ENCODE results near the gene LCP2.

DNA sequence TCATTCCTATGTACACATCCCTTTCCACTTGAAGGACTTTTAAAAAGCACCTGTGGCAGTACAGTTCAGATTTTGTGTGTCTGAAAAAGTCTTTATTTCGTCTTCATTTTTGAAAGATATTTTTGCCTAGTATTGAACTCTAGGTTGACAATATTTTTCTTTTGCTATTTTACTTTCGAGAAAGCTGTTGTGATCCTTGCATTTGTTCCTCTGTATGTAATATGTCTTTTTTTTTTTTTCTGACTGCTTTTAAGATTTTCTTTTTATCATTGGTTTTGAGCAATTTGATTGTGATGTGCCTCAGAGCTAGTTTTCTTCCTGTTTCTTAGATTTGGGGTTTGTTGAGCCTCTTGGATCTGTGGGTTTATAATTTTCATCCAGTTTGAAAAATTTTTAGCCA, 13.3 kb downstream of the LCP2 start:
- TF ChIP-seq POLR2A (IDR thresholded peaks at IDR 0.05), result no peak
- TF ChIP-seq, protein P1, sequence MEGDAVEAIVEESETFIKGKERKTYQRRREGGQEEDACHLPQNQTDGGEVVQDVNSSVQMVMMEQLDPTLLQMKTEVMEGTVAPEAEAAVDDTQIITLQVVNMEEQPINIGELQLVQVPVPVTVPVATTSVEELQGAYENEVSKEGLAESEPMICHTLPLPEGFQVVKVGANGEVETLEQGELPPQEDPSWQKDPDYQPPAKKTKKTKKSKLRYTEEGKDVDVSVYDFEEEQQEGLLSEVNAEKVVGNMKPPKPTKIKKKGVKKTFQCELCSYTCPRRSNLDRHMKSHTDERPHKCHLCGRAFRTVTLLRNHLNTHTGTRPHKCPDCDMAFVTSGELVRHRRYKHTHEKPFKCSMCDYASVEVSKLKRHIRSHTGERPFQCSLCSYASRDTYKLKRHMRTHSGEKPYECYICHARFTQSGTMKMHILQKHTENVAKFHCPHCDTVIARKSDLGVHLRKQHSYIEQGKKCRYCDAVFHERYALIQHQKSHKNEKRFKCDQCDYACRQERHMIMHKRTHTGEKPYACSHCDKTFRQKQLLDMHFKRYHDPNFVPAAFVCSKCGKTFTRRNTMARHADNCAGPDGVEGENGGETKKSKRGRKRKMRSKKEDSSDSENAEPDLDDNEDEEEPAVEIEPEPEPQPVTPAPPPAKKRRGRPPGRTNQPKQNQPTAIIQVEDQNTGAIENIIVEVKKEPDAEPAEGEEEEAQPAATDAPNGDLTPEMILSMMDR (IDR thresholded peaks at IDR 0.05 in 4 of 5, conservative IDR thresholded peaks at IDR 0.05 in 1 of 5), result no peak

Measured in gastrocnemius medialis (tissue), 4 donors.